ENCODE data around the gene OR9Q1. TPM values are rescaled to one million over a fixed set of nuclear protein-coding genes. Genes with fewer than 3 reads are reported as not detected.

Gene OR9Q1
- total RNA-seq, 2 donors from 2014 or later, result not detected

- H3K4me1 ChIP-seq, result no peaks in the 10 kb centered on the region
- TF ChIP-seq, protein P1, sequence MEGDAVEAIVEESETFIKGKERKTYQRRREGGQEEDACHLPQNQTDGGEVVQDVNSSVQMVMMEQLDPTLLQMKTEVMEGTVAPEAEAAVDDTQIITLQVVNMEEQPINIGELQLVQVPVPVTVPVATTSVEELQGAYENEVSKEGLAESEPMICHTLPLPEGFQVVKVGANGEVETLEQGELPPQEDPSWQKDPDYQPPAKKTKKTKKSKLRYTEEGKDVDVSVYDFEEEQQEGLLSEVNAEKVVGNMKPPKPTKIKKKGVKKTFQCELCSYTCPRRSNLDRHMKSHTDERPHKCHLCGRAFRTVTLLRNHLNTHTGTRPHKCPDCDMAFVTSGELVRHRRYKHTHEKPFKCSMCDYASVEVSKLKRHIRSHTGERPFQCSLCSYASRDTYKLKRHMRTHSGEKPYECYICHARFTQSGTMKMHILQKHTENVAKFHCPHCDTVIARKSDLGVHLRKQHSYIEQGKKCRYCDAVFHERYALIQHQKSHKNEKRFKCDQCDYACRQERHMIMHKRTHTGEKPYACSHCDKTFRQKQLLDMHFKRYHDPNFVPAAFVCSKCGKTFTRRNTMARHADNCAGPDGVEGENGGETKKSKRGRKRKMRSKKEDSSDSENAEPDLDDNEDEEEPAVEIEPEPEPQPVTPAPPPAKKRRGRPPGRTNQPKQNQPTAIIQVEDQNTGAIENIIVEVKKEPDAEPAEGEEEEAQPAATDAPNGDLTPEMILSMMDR (IDR thresholded peaks at IDR 0.05), result no peak
- TF ChIP-seq POLR2A (IDR thresholded peaks at IDR 0.05), result no peak
- no peak overlapping the region for H3K4me3 ChIP-seq
- no peak for ATAC-seq
- H3K27me3 ChIP-seq, result no peaks in the 10 kb centered on the region
- no peaks in the 10 kb centered on the region for H3K36me3 ChIP-seq (replicated peaks in 1 of 2; ENCODE audit: insufficient read depth in 1 of 2, low read depth in 2 of 2)
- no peak for DNase-seq
- H3K9me3 ChIP-seq, result no peaks in the 10 kb centered on the region
- no peak overlapping the region for H3K27ac ChIP-seq
- intact Hi-C loops (cut with DNase I), result no loop called here
These were observed 20.1 kb upstream of the OR9Q1 start for GRCh38 chr11:58003591-58003990.

DNA sequence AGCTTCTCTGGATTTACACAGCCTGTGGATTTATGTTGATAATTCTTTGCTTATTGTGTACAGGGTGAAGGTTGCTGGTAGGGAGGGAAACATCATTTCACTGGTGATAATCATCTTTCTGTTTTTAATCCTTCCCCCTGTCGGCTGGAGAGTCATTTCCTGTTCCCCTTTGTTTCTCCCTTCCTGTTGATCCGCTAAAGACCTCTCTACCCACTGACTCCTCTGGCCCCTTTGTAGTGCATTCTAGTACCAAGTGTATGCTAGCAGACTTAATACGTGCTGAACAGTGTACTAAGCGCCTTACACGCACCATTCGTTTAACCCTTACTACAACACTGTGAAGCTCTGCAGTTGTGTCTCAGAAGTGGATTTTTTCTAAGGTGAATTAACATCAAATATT is 19.0 kb upstream of the OR9Q1 start:
- H3K27ac ChIP-seq, result peak overlapping the region in 1 of 4 donors; percentile 11
- 59 to 68% methylated on average over 6 of the region's 6 CpGs for WGBS, 2 donors
- DNase-seq (no peak), ATAC-seq (no peak)
- no peak overlapping the region for H3K4me3 ChIP-seq
- no peaks in the 10 kb centered on the region for H3K27me3 ChIP-seq
- no peaks in the 10 kb centered on the region for H3K9me3 ChIP-seq
- no peak for TF ChIP-seq POLR2A (IDR thresholded peaks at IDR 0.05)
- TF ChIP-seq, protein P1 (IDR thresholded peaks at IDR 0.05), result no peak
- intact Hi-C loops (cut with DNase I), result no loop called here
- no peaks in the 10 kb centered on the region for H3K36me3 ChIP-seq (replicated peaks in 1 of 2; ENCODE audit: insufficient read depth in 1 of 2, low read depth in 2 of 2)
- H3K4me1 ChIP-seq, result no peaks in the 10 kb centered on the region

DNA sequence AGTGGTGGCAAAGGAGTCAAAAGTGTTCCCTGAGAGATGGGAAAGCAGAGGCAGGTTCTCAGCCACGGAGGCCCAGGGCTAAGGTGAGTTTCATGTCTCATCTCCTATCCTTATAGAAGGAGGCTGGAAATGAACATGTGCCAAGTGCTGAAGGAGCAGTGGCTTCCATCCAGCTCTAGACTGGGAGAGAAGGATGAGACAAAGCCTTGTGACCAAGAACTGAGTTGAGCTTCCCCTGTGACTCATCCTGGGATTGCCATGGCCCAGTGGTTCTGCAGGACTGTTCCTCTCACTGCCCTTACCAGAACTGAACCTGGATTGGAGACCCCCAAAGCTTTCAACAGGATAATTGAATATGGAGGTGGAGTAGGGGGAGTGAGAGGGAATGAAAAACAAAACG is 16.7 kb upstream of the OR9Q1 start:
- WGBS, 2 donors, result 65 to 75% methylated on average over 2 of the region's 2 CpGs
- Histone ChIP-seq H3K4me1 (no peaks in the 10 kb centered on the region), H3K27ac (no peak overlapping the region), H3K9me3 (no peaks in the 10 kb centered on the region), H3K27me3 (no peaks in the 10 kb centered on the region), H3K36me3 (replicated peaks in 1 of 2; ENCODE audit: insufficient read depth in 1 of 2, low read depth in 2 of 2) (no peaks in the 10 kb centered on the region), H3K4me3 (no peak overlapping the region)
- no peak for ATAC-seq
- intact Hi-C loops (cut with DNase I), result no loop called here
- TF ChIP-seq, protein P1 (IDR thresholded peaks at IDR 0.05), result no peak
- TF ChIP-seq POLR2A (IDR thresholded peaks at IDR 0.05), result no peak
- no peak for DNase-seq

GRCh38 chr11:58011771-58012170 is 11.9 kb upstream of the OR9Q1 start:
- WGBS, 2 donors, result 37 to 56% methylated on average over 5 to 6 of the region's 6 CpGs
- ATAC-seq (no peak), DNase-seq (no peak)
- no peak overlapping the region for H3K27ac ChIP-seq
- H3K4me3 ChIP-seq, result no peak overlapping the region
- no peaks in the 10 kb centered on the region for H3K36me3 ChIP-seq (replicated peaks in 1 of 2; ENCODE audit: insufficient read depth in 1 of 2, low read depth in 2 of 2)
- H3K27me3 ChIP-seq, result no peaks in the 10 kb centered on the region
- H3K9me3 ChIP-seq, result no peaks in the 10 kb centered on the region
- TF ChIP-seq, protein P1 (IDR thresholded peaks at IDR 0.05), result no peak
- TF ChIP-seq POLR2A (IDR thresholded peaks at IDR 0.05), result no peak
- intact Hi-C loops (cut with DNase I), result no loop called here
- H3K4me1 ChIP-seq, result no peaks in the 10 kb centered on the region

DNA sequence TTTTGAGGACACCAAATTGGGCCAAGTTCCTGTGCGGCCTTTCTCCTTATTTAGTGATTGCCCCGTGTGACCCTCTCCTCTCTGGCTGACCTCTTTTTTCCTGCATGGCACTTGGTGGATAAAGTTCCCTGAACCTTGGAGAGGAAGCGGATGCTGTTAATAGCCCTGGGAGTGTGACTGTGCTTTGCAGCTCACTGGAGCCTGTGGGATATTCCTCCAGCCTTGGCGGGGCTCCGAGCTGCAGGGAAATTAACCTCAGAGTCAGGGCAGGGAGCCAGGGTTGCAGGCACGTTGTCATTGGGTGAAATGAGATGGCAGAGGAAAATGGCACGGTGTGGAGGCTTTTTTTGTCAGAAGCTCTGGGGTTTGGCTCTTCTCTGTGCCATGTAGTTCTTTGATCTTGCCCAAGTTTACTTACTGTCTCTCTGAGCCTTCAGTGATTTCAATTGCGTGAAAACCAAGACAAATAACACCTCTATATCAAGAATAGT is 965 bp downstream of the OR9Q1 start:
- H3K36me3 ChIP-seq (replicated peaks in 1 of 2; ENCODE audit: insufficient read depth in 1 of 2, low read depth in 2 of 2), result no peaks in the 10 kb centered on the region
- peak; percentile 48 to 73 (median 70) for DNase-seq
- WGBS, 2 donors, result 22 to 40% methylated on average over 7 to 8 of the region's 8 CpGs
- no peaks in the 10 kb centered on the region for H3K27me3 ChIP-seq
- H3K27ac ChIP-seq, result peak overlapping the region in 3 of 4 donors; percentile 52 to 68 (median 55)
- no peaks in the 10 kb centered on the region for H3K9me3 ChIP-seq
- intact Hi-C loops (cut with DNase I), result no loop called here
- H3K4me3 ChIP-seq, result no peak overlapping the region
- TF ChIP-seq, protein P1 (IDR thresholded peaks at IDR 0.05), result no peak
- TF ChIP-seq POLR2A (IDR thresholded peaks at IDR 0.05), result no peak
- ATAC-seq, result peak; percentile 72
- peaks cover 31% of the 10 kb centered on the region for H3K4me1 ChIP-seq
